GM12873 (cell line): ENCODE measurements around the gene MYH1.

Source experiments
- TF ChIP-seq, protein P1 (sequence below): IDR thresholded peaks from 2 replicates; pipeline ENCODE4 v1.5.1; 2012; ENCODE audit warnings: low read depth, mild to moderate bottlenecking, moderate library complexity, low read length, control low read depth; ENCODE audit not compliant: insufficient read depth; ENCODE audit errors: missing control alignments

The MYH1 gene

DNA sequence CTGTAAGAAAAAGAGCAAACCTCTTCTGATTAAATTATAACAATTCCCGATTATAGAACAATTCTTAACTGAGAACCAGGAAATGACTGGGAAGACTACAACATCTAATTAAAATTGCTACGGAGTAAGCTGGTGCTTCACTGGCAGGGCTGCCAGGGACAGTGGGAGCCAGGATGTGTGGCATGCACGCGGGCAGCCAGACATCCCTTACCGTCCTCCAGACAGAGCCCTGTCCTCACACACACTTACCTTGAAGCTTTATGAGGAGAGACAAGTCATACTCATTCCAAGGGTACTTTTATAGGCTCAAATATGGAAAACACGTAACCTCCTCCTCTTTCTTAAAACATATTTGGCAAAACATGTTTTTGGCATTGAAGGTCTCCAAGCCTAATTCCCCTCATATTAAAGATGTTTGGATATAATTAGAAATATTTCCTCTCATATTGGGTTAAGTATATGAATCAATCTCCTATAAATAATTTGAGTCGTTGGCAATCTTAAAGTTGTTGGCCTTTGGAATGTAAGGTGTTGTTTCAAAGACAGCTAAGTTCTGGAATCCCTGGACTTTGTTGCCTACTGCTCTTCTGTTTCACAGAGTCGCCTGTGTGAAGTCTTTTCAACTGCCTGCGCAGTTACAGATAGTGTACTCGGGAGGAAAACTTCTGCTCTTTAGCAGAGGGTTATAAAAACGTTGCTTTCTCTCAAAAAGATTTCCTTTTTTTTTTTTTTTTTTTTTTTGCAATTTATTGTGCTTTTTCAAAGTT lies at the start of gene MYH1:
Gene MYH1, minus strand, starts transcription at position 272 of the 767 bp plus-strand sequence. CDS start 1,900 bp downstream, outside the sequence.
- TF ChIP-seq, protein P1, sequence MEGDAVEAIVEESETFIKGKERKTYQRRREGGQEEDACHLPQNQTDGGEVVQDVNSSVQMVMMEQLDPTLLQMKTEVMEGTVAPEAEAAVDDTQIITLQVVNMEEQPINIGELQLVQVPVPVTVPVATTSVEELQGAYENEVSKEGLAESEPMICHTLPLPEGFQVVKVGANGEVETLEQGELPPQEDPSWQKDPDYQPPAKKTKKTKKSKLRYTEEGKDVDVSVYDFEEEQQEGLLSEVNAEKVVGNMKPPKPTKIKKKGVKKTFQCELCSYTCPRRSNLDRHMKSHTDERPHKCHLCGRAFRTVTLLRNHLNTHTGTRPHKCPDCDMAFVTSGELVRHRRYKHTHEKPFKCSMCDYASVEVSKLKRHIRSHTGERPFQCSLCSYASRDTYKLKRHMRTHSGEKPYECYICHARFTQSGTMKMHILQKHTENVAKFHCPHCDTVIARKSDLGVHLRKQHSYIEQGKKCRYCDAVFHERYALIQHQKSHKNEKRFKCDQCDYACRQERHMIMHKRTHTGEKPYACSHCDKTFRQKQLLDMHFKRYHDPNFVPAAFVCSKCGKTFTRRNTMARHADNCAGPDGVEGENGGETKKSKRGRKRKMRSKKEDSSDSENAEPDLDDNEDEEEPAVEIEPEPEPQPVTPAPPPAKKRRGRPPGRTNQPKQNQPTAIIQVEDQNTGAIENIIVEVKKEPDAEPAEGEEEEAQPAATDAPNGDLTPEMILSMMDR: no peak

DNA sequence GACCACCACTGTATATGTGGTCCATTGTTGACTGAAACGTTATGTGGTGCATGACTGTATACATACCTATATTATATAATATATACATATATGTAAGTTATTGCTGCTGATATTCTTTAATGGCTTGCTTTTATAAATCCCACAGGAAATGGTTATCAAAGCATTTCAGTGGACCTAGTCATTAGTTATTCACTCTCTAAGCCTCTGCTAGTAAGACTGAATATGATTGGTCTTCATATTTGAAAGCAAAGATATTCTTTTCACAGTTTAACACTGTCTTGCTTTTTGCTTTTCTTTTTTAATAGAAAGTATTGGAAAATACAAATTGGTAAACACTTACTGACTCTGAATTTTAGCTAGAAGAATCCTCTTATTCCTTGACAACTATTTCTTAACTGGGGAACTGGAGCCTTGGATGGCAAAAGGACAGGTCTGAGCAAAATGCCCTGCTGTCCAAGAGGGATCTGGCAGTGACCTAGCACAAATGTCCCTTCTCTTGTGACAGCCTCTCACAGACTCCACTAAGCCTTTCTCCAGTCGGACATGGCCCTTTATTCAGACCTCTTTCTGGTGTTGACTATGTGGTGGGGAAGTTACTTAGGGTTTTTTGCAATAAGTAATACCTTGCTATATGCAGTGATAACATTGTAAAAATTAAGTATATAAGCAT lies 45.8 kb upstream of the MYH1 start:
- TF ChIP-seq, protein P1: no peak

DNA sequence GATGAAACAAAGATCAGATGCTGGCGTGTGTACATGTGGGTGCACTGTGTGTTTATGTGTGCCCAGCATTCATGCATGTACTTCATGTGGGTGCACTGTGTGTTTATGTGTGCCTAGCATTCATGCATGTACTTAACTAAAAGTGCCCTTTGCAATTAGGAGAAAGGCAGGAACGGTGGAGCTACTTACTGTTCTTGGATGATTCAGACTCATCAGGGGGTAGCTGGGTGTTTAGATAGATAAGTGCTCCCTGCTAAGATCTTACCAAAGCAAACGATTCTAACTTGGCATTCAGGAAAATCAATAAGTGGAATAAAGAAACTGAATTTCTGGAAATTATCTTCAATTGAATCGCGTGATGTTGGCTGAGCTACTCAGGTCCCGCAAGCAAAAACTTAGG lies 39.7 kb upstream of the MYH1 start:
- TF ChIP-seq, protein P1: no peak

DNA sequence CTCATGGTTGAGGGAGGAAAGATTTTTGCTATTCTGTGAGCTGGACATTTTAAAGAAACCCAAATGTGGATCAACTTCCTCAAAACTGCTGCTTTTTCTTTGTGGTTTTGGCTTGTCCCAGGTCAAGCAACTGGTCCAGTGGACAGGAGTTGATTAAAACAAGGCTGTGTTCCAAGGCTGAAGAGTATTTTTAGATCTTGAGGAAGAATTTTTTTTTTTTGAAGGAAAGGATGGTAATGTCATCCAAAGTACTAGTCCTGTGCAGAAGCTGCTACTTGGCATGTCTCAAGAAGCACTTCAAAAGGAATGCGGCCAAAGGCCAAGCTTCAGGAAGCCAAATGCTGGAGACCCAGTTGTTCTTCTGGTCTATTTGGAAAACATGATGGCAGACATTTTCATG lies 39.1 kb upstream of the MYH1 start:
- TF ChIP-seq, protein P1: no peak

DNA sequence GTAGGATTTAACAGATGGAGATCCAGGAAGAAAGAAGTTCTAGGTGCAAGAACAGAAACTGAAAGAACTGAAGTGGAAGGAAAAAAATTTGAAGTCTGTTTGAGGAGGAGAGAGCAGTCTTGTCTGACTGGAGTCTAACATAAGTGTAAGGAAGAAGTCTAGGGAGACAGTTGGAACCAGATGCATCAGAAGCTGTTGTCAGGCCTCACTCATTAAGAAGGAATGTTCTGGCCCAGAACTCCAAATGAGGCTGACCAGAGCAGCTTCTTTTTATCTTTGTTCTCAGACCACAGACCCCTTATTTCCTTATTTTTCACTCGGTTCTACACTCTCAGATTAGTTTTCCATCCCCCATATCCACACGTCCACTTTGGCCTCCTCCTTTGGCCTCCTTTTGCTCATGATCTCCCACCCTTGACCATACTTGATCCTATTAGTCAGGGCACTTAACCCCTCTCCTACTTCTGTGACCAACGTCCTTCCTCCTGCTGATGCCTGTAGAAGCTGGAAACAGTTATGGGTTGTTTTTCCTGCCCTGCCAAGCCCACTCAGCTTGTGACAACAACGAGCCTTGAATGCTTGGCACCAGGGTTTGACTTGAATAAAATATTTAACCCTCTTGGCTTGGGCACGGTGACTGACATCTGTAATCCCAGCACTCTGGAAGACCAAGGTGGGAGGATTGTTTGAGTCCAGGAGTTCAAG lies 38.1 kb upstream of the MYH1 start:
- TF ChIP-seq, protein P1: no peak

DNA sequence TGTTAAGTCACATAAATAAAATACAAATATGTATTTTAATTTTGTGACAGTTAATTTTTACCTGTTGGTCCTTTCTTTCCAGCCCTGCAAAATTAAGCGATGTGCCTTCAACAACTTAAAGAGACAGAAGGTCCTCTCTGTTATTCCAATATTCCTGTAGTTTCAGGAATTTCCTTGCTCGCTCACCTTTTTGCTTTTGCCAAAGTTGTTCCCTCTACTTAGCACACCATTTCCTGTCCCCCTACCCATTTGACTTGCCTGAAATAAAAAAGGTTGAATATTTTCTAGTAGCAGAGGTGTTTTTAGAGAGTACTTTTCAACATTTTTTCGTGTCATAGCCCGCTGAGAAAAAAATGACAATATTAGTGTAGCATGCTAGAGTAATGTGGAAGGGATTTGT lies 31.7 kb upstream of the MYH1 start:
- TF ChIP-seq, protein P1: no peak
